H9 (cell line): ENCODE data around the gene RPS28. TPM values are rescaled to one million over a fixed set of nuclear protein-coding genes. Genes with fewer than 3 reads are reported as not detected.
A peak's percentile ranks its signal among the peaks of the same experiment; 100 is the strongest.

Experiments used
- DNase-seq: peaks from one replicate; pipeline ENCODE4 v3.0.0-alpha.2; 2017
- H2AFZ ChIP-seq: one replicate; pipeline ENCODE4 v1.6.1; 2013; ENCODE audit warnings: mild to moderate bottlenecking, low read length, control low read depth, moderate library complexity
- H2AK5ac ChIP-seq: 2 replicates; pipeline ENCODE4 v1.6.1; 2013; ENCODE audit warnings: low read length, control low read depth, mixed read lengths; ENCODE audit not compliant: insufficient read length
- H2BK120ac ChIP-seq: one replicate; pipeline ENCODE4 v1.6.1; 2013; ENCODE audit warnings: low read depth, mild to moderate bottlenecking, low read length, control low read depth, inconsistent platforms; ENCODE audit not compliant: poor library complexity, severe bottlenecking
- H2BK12ac ChIP-seq: 2 replicates; pipeline ENCODE4 v1.6.1; 2013; ENCODE audit warnings: low read length, control low read depth, mixed read lengths, low read depth; ENCODE audit not compliant: insufficient read length
- H2BK15ac ChIP-seq: 2 replicates; pipeline ENCODE4 v1.6.1; 2013; ENCODE audit warnings: low read depth, low read length, control low read depth
- H2BK20ac ChIP-seq: one replicate; pipeline ENCODE4 v1.6.1; 2013; ENCODE audit warnings: low read depth, mild to moderate bottlenecking, low read length, control low read depth, inconsistent platforms; ENCODE audit not compliant: poor library complexity, severe bottlenecking
- H2BK5ac ChIP-seq: 2 replicates; pipeline ENCODE4 v1.6.1; 2013; ENCODE audit warnings: low read length, control low read depth, mixed read lengths; ENCODE audit not compliant: insufficient read length
- H3K14ac ChIP-seq: 2 replicates; pipeline ENCODE4 v1.6.1; 2013; ENCODE audit warnings: low read length, control low read depth; ENCODE audit not compliant: insufficient read depth
- H3K18ac ChIP-seq: 2 replicates; pipeline ENCODE4 v1.6.1; 2013; ENCODE audit warnings: low read depth, mild to moderate bottlenecking, mixed read lengths, low read length, control low read depth; ENCODE audit not compliant: insufficient read length
- H3K23ac ChIP-seq: 2 replicates; pipeline ENCODE4 v1.6.1; 2013; ENCODE audit warnings: low read length, control low read depth, mixed read lengths, low read depth; ENCODE audit not compliant: insufficient read length
- H3K23me2 ChIP-seq: 2 replicates; pipeline ENCODE4 v1.6.1; 2013; ENCODE audit warnings: low read depth, mild to moderate bottlenecking, mixed read lengths, low read length, control low read depth; ENCODE audit not compliant: insufficient read length, poor library complexity, severe bottlenecking
- H3K27ac ChIP-seq: 2 replicates; pipeline ENCODE4 v1.5.1; 2013; ENCODE audit warnings: low read length, control low read depth, mixed read lengths, low read depth; ENCODE audit not compliant: insufficient read length
- H3K27me3 ChIP-seq: 2 replicates; pipeline ENCODE4 v1.6.1; 2013; ENCODE audit warnings: low read length, control low read depth, inconsistent platforms; ENCODE audit not compliant: insufficient read depth
- H3K4ac ChIP-seq: 2 replicates; pipeline ENCODE4 v1.6.1; 2013; ENCODE audit warnings: low read depth, mild to moderate bottlenecking, control low read depth, inconsistent platforms, low read length, moderate library complexity
- H3K4me1 ChIP-seq: 2 replicates; pipeline ENCODE4 v1.6.1; 2013; ENCODE audit warnings: low read length, control low read depth, inconsistent platforms; ENCODE audit not compliant: insufficient read depth
- H3K4me2 ChIP-seq: 2 replicates; pipeline ENCODE4 v1.6.1; 2013; ENCODE audit warnings: low read length, control low read depth, mixed read lengths; ENCODE audit not compliant: insufficient read length, insufficient read depth
- H3K56ac ChIP-seq: 2 replicates; pipeline ENCODE4 v1.6.1; 2013; ENCODE audit warnings: low read depth, mild to moderate bottlenecking, mixed read lengths, low read length, control low read depth; ENCODE audit not compliant: insufficient read length
- H3K79me1 ChIP-seq: 2 replicates; pipeline ENCODE4 v1.6.1; 2013; ENCODE audit warnings: low read depth, mild to moderate bottlenecking, moderate library complexity, low read length, control low read depth, inconsistent platforms; ENCODE audit not compliant: insufficient read depth, poor library complexity, severe bottlenecking
- H3K79me2 ChIP-seq: 2 replicates; pipeline ENCODE4 v1.6.1; 2013; ENCODE audit warnings: low read length, control low read depth, inconsistent platforms; ENCODE audit not compliant: insufficient read depth
- H3K9ac ChIP-seq: 2 replicates; pipeline ENCODE4 v1.6.1; 2013; ENCODE audit warnings: low read length, control low read depth, mixed read lengths; ENCODE audit not compliant: insufficient read length; ENCODE audit errors: extremely low read depth
- H3K9me3 ChIP-seq: one replicate; pipeline ENCODE4 v1.6.1; 2013; ENCODE audit warnings: low read depth, low read length, inconsistent platforms; ENCODE audit not compliant: control insufficient read depth
- H3T11ph ChIP-seq: one replicate; pipeline ENCODE4 v1.6.1; 2013; ENCODE audit warnings: mild to moderate bottlenecking, low read length, control low read depth, inconsistent platforms
- H4K20me1 ChIP-seq: one replicate; pipeline ENCODE4 v1.6.1; 2013; ENCODE audit not compliant: control insufficient read depth, insufficient read length, insufficient read depth
- H4K5ac ChIP-seq: 2 replicates; pipeline ENCODE4 v1.6.1; 2013; ENCODE audit warnings: low read depth, mild to moderate bottlenecking, mixed read lengths, low read length, control low read depth; ENCODE audit not compliant: insufficient read length
- H4K8ac ChIP-seq: replicated peaks from 2 replicates; pipeline ENCODE4 v1.6.1; 2013; ENCODE audit warnings: low read length, control low read depth, mixed read lengths, low read depth; ENCODE audit not compliant: insufficient read length
- H4K91ac ChIP-seq: 2 replicates; pipeline ENCODE4 v1.6.1; 2013; ENCODE audit warnings: low read depth, mild to moderate bottlenecking, moderate library complexity, mixed read lengths, low read length, control low read depth; ENCODE audit not compliant: insufficient read length
- H3K27ac Mint-ChIP-seq, 3 experiments: 2 replicates in 2 of 3; 3 replicates in 1 of 3; pipeline ENCODE4 v1.8.0; 2020 to 2021; ENCODE audit warnings: mixed read lengths in 3 of 3, mild to moderate bottlenecking in 1 of 3, moderate library complexity in 1 of 3
- H3K27me3 Mint-ChIP-seq: 2 replicates; pipeline ENCODE4 v1.8.0; 2021; ENCODE audit warnings: low read depth, mild to moderate bottlenecking, moderate library complexity, mixed read lengths
- H3K36me3 Mint-ChIP-seq, 3 experiments: 2 replicates in 2 of 3; 3 replicates in 1 of 3; pipeline ENCODE4 v1.8.0; 2020 to 2021; ENCODE audit warnings: low read depth in 3 of 3, mixed read lengths in 3 of 3; ENCODE audit not compliant: insufficient read depth in 1 of 3
- H3K4me1 Mint-ChIP-seq, 2 experiments: 2 replicates each; pipeline ENCODE4 v1.8.0; 2020; ENCODE audit warnings: mixed read lengths in 2 of 2
- H3K4me3 Mint-ChIP-seq, 2 experiments: 2 replicates in 1 of 2; 3 replicates in 1 of 2; pipeline ENCODE4 v1.8.0; 2020 to 2021; ENCODE audit warnings: mild to moderate bottlenecking in 2 of 2, mixed read lengths in 2 of 2, moderate library complexity in 1 of 2
- H3K9me3 Mint-ChIP-seq, 2 experiments: 2 replicates in 1 of 2; 3 replicates in 1 of 2; pipeline ENCODE4 v1.8.0; 2020; ENCODE audit warnings: mild to moderate bottlenecking in 2 of 2, mixed read lengths in 2 of 2, moderate library complexity in 1 of 2
- CTCF ChIP-seq: fragments of 200-600 bp; sonication (generic); conservative IDR thresholded peaks from 3 replicates; pipeline ENCODE4 v1.8.0; 2021; ENCODE audit warnings: antibody characterized with exemption, mild to moderate bottlenecking
- WGBS: extraction: QIAGEN DNeasy Blood & Tissue Kit; methylation state at CpG from one replicate; pipeline ENCODE4 v1.1.7; 2013; ENCODE audit warnings: missing lambda C conversion rate, low lambda C conversion rate, mixed read lengths; ENCODE audit not compliant: insufficient read length; ENCODE audit errors: extremely low coverage; 5-methylcytosine and 5-hydroxymethylcytosine counted together
- total RNA-seq: library from RNA; stranded (reverse); gene quantifications from 2 replicates; pipeline ENCODE4 v1.2.1, GENCODE V29; 2021

The RPS28 gene
- total RNA-seq, 1 experiment from 2014 or later = 1,885 TPM

- peaks cover 0 to 3% of the 10 kb centered on the region in 2 experiments; a peak in 2 of 5 replicates for H3K9me3 Mint-ChIP-seq
- Histone ChIP-seq H3K4me2 (peak overlapping the region; percentile 39), H2AFZ (no peak overlapping the region), H3K23me2 (peaks cover 6% of the 10 kb centered on the region), H4K8ac (no peak overlapping the region), H3K27me3 (no peaks in the 10 kb centered on the region), H3K18ac (no peak overlapping the region), H2BK120ac (no peak overlapping the region), H2BK5ac (no peak overlapping the region), H3K23ac (no peak overlapping the region), H2BK15ac (no peak overlapping the region), H3K4ac (no peak overlapping the region), H4K5ac (no peak overlapping the region), H2BK12ac (no peak overlapping the region), H3K56ac (no peak overlapping the region), H3K9ac (peak overlapping the region; percentile 85), H3K9me3 (no peaks in the 10 kb centered on the region), H3K4me1 (no peaks in the 10 kb centered on the region), H3K79me1 (no peaks in the 10 kb centered on the region), H4K20me1 (no peaks in the 10 kb centered on the region), H3K27ac (no peak overlapping the region), H3T11ph (no peak overlapping the region), H3K14ac (peak overlapping the region; percentile 83; the same call in 1 of the 2 replicates), H4K91ac (no peak overlapping the region), H3K79me2 (peaks cover 5% of the 10 kb centered on the region; the same call in 1 of the 2 replicates), H2BK20ac (no peak overlapping the region), H2AK5ac (no peak overlapping the region)
- H3K27ac Mint-ChIP-seq = peak overlapping the region; percentile 97 to 100 (median 98)
- no CpG with 5 or more reads among the region's 30 CpGs for WGBS
- peaks cover 14 to 35% (median 22%) of the 10 kb centered on the region in 3 experiments for H3K36me3 Mint-ChIP-seq
- peak overlapping the region; percentile 96 to 98 for H3K4me3 Mint-ChIP-seq
- DNase-seq = no peak
- peaks cover 3% of the 10 kb centered on the region for H3K27me3 Mint-ChIP-seq
- peaks cover 16 to 29% of the 10 kb centered on the region in 2 experiments for H3K4me1 Mint-ChIP-seq
- no peak for TF ChIP-seq CTCF
Observed at GRCh38 chr19:8321986-8322637, 816 bp downstream of the RPS28 start.
